ENCODE measurements around the gene OTOP1. TPM values are rescaled to one million over a fixed set of nuclear protein-coding genes. Genes with fewer than 3 reads are reported as not detected.
A peak's percentile ranks its signal among the peaks of the same experiment; 100 is the strongest.
"Not testable (repeated sequence)": the region's sequence is repeated elsewhere in the genome, so short reads cannot be mapped to it uniquely, and the experiment has no call there.

Gene OTOP1
- total RNA-seq, 6 experiments from 2014 or later: not detected

DNA sequence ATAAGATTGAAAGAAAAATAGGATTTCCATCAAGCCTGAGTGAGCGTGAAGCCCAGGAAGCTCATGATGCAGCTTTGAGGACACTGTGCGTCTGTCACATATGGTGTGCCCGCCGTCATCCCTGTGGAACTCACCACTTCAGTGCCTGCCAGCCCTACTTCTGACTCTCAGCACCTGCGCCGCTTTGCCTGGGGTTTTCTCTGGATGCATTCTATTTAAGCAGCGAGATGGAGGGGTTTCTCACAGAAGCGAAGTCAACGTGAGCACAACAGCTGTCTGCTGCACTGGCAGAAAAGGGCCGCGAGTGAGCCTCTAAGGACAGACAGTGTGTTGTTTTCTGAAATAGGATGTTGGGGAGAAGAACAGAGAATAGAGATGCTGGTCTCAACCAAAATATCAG is 27.5 kb upstream of the OTOP1 start:
- no peak for ATAC-seq
- Histone ChIP-seq H3K4me3 (no peak overlapping the region), H3K9me3 (no peaks in the 10 kb centered on the region), H3K27me3 (no peaks in the 10 kb centered on the region), H3K36me3 (no peaks in the 10 kb centered on the region), H3K27ac (peak overlapping the region in 1 of 3 donors; percentile 18), H3K4me1 (peaks cover 0 to 24% (median 0%) of the 10 kb centered on the region in 4 donors)
- no peak for TF ChIP-seq POLR2A (IDR thresholded peaks at IDR 0.05)
- TF ChIP-seq, protein P1, sequence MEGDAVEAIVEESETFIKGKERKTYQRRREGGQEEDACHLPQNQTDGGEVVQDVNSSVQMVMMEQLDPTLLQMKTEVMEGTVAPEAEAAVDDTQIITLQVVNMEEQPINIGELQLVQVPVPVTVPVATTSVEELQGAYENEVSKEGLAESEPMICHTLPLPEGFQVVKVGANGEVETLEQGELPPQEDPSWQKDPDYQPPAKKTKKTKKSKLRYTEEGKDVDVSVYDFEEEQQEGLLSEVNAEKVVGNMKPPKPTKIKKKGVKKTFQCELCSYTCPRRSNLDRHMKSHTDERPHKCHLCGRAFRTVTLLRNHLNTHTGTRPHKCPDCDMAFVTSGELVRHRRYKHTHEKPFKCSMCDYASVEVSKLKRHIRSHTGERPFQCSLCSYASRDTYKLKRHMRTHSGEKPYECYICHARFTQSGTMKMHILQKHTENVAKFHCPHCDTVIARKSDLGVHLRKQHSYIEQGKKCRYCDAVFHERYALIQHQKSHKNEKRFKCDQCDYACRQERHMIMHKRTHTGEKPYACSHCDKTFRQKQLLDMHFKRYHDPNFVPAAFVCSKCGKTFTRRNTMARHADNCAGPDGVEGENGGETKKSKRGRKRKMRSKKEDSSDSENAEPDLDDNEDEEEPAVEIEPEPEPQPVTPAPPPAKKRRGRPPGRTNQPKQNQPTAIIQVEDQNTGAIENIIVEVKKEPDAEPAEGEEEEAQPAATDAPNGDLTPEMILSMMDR (IDR thresholded peaks at IDR 0.05): no peak
- DNase-seq: no peak
- intact Hi-C loops (cut with DNase I): loop anchor here (5.0 to 10.0 kb wide), 2 partner anchors 78 to 81 kb away; no protein-coding TSS in a partner anchor
- 81% methylated on average over 11 of the region's 11 CpGs for WGBS (ENCODE audit: insufficient coverage, low coverage, low lambda C conversion rate, missing lambda C conversion rate)

DNA sequence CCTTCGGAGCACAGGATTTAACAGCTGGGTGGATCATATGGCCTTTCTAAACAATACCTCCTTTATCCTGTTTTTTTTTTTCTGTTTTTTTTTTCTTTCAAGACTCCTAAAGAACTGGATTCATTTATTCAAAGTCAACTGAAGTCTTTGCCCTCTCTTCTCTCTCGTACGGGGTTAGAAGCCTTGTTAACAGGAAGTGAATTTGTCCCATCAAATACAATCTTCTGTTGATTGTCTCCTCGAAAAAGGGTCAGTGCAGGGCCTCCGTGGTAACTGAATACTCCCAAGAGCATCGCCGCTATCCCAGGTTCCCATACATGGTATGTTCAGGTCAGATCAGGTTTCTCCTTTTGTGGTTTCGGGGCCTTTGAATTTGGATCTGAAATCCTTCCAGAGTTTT is 23.1 kb upstream of the OTOP1 start:
- TF ChIP-seq POLR2A (IDR thresholded peaks at IDR 0.05): no peak
- TF ChIP-seq, protein P1 (IDR thresholded peaks at IDR 0.05): no peak
- intact Hi-C loops (cut with DNase I): loop anchor here (5.0 to 10.0 kb wide), 2 partner anchors 82 to 85 kb away; no protein-coding TSS in a partner anchor
- WGBS (ENCODE audit: insufficient coverage, low coverage, low lambda C conversion rate, missing lambda C conversion rate): 83% methylated on average over 6 of the region's 8 CpGs
- Histone ChIP-seq H3K4me1 (peaks cover 0 to 23% (median 0%) of the 10 kb centered on the region in 4 donors), H3K4me3 (no peak overlapping the region), H3K27ac (no peak overlapping the region), H3K36me3 (peaks cover 0 to 13% (median 6%) of the 10 kb centered on the region in 4 donors), H3K27me3 (no peaks in the 10 kb centered on the region), H3K9me3 (no peaks in the 10 kb centered on the region)
- ATAC-seq (no peak), DNase-seq (no peak)

DNA sequence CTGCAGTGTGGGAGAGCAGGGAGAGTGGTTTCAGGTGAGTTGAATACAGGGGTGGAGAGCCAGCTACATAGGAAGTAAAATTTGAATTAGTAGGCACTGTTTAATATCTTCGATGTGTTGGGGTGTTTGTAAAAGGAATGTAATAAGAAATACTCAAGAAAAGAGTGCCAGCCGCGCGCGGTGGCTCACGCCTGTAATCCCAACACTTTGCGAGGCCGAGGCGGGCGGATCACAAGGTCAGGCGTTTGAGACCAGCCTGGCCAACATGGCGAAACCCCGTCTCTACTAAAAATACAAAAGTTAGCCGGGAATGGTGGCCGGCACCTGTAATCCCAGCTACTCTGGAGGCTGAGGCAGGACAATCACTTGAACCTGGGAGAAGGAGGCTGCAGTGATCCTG is 22.6 kb upstream of the OTOP1 start:
- H3K27me3 ChIP-seq; DNase-seq; intact Hi-C loops (cut with DNase I); H3K27ac ChIP-seq; H3K9me3 ChIP-seq; ATAC-seq: not testable (repeated sequence)
- Histone ChIP-seq H3K36me3 (peaks cover 0 to 18% (median 7%) of the 10 kb centered on the region in 4 donors), H3K4me1 (peaks cover 0 to 18% (median 0%) of the 10 kb centered on the region in 4 donors), H3K4me3 (peak overlapping the region in 1 of 3 donors; percentile 91)
- 97% methylated on average over 11 of the region's 15 CpGs for WGBS (ENCODE audit: insufficient coverage, low coverage, low lambda C conversion rate, missing lambda C conversion rate)

- no peaks in the 10 kb centered on the region for H3K9me3 ChIP-seq
- no peak for TF ChIP-seq POLR2A (IDR thresholded peaks at IDR 0.05)
- TF ChIP-seq, protein P1 (IDR thresholded peaks at IDR 0.05): no peak
- DNase-seq: no peak
- intact Hi-C loops (cut with DNase I): no loop called here
- 13% methylated on average over 9 of the region's 10 CpGs for WGBS (ENCODE audit: insufficient coverage, low coverage, low lambda C conversion rate, missing lambda C conversion rate)
- H3K4me3 ChIP-seq: peak overlapping the region; percentile 83 to 91 (median 84)
- no peaks in the 10 kb centered on the region for H3K27me3 ChIP-seq
- no peak for ATAC-seq
- H3K27ac ChIP-seq: peak overlapping the region; percentile 85 to 95 (median 86)
- peaks cover 0 to 23% (median 7%) of the 10 kb centered on the region in 4 donors for H3K36me3 ChIP-seq
- peaks cover 0 to 14% (median 0%) of the 10 kb centered on the region in 4 donors for H3K4me1 ChIP-seq
Measured at GRCh38 chr4:4248885-4249203, 22.1 kb upstream of the OTOP1 start.

- Histone ChIP-seq H3K27me3 (no peaks in the 10 kb centered on the region), H3K27ac (peak within 1 kb of the TSS; percentile 85 to 95 (median 86)), H3K9me3 (no peaks in the 10 kb centered on the region), H3K36me3 (peaks cover 0 to 29% (median 7%) of the 10 kb centered on the region in 4 donors), H3K4me3 (peak within 1 kb of the TSS; percentile 83 to 91 (median 84)), H3K4me1 (peaks cover 0 to 14% (median 0%) of the 10 kb centered on the region in 4 donors)
- ATAC-seq: peak; percentile 94 to 96 (median 94)
- under 1% methylated on average over 26 of the region's 62 CpGs for WGBS (ENCODE audit: insufficient coverage, low coverage, low lambda C conversion rate, missing lambda C conversion rate)
- TF ChIP-seq POLR2A (IDR thresholded peaks at IDR 0.05): peak; percentile 84
- TF ChIP-seq, protein P1 (IDR thresholded peaks at IDR 0.05): peak in 3 of 4 donors; percentile 13 to 16 (median 15)
- peak; percentile 92 to 95 (median 94) for DNase-seq
- intact Hi-C loops (cut with DNase I): no loop called here
Measured at GRCh38 chr4:4248029-4248884, 21.5 kb upstream of the OTOP1 start, which contains the start of gene TMEM128. TSS of gene TMEM128 (minus strand) at chr4:4248223. CDS start at chr4:4248202, 21 bp downstream.
